Retinal pigment epithelial cell (primary cell): ENCODE results near the gene UNC5B.
"Not testable (repeated sequence)": the region's sequence is repeated elsewhere in the genome, so short reads cannot be mapped to it uniquely, and the experiment has no call there.

ENCODE experiments used
- DNase-seq: peaks from one replicate; pipeline ENCODE4 v3.0.0-alpha.2; 2010; ENCODE audit warnings: low read depth
- H3K4me3 ChIP-seq: 2 replicates; pipeline ENCODE4 v1.5.1; 2011; ENCODE audit warnings: mild to moderate bottlenecking, low read length, control low read depth, moderate library complexity
- TF ChIP-seq, protein P1 (sequence below): conservative IDR thresholded peaks from 2 replicates; pipeline ENCODE4 v1.5.1; 2011; ENCODE audit warnings: low read depth, low read length, control low read depth, inconsistent platforms

Gene UNC5B

DNA sequence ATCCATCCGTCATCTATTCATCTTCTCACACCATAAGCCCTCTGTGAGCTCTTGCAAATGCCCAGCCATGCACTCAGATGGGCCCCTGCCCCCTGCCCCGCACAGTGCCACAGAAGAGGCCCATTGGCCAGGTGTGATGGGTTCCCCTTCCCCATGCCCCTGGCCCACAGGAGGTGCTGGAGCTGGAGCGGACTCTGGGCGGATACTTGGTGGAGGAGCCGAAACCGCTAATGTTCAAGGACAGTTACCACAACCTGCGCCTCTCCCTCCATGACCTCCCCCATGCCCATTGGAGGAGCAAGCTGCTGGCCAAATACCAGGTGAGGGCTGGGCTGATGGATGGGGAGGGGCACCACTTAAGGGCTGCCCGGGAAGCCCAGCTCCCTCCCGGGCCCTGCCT, 83.3 kb downstream of the UNC5B start:
- TF ChIP-seq, protein P1, sequence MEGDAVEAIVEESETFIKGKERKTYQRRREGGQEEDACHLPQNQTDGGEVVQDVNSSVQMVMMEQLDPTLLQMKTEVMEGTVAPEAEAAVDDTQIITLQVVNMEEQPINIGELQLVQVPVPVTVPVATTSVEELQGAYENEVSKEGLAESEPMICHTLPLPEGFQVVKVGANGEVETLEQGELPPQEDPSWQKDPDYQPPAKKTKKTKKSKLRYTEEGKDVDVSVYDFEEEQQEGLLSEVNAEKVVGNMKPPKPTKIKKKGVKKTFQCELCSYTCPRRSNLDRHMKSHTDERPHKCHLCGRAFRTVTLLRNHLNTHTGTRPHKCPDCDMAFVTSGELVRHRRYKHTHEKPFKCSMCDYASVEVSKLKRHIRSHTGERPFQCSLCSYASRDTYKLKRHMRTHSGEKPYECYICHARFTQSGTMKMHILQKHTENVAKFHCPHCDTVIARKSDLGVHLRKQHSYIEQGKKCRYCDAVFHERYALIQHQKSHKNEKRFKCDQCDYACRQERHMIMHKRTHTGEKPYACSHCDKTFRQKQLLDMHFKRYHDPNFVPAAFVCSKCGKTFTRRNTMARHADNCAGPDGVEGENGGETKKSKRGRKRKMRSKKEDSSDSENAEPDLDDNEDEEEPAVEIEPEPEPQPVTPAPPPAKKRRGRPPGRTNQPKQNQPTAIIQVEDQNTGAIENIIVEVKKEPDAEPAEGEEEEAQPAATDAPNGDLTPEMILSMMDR: no peak
- no peak overlapping the region for H3K4me3 ChIP-seq
- DNase-seq: no peak

- TF ChIP-seq, protein P1: no peak
- DNase-seq: no peak
- H3K4me3 ChIP-seq: no peak overlapping the region
Measured at GRCh38 chr10:71296086-71296485, 83.7 kb downstream of the UNC5B start.

DNA sequence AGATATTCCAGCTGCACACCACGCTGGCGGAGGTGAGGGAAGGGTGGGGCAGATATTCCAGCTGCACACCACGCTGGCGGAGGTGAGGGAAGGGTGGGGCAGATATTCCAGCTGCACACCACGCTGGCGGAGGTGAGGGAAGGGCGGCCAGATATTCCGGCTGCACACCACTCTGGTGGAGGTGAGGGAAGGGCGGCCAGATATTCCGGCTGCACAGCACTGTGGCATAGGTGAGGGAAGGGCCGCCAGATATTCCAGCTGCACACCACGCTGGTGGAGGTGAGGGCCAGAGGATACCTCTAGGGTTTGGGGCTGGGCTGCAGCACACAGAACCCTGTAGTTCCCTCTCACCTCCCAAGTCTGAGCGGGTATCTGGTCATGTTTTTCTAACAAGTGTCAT, 84.4 kb downstream of the UNC5B start:
- not testable (repeated sequence) for H3K4me3 ChIP-seq, DNase-seq

- no peak for DNase-seq
Measured at GRCh38 chr10:71297343-71297742, 85.0 kb downstream of the UNC5B start.

GRCh38 chr10:71299071-71299785, 86.9 kb downstream of the UNC5B start:
- no peak for DNase-seq
- no peak overlapping the region for H3K4me3 ChIP-seq
- TF ChIP-seq, protein P1: no peak

More at GRCh38 chr10:71297343-71297742, 85.0 kb downstream of the UNC5B start:
- no peak overlapping the region for H3K4me3 ChIP-seq
- TF ChIP-seq, protein P1: no peak

DNA sequence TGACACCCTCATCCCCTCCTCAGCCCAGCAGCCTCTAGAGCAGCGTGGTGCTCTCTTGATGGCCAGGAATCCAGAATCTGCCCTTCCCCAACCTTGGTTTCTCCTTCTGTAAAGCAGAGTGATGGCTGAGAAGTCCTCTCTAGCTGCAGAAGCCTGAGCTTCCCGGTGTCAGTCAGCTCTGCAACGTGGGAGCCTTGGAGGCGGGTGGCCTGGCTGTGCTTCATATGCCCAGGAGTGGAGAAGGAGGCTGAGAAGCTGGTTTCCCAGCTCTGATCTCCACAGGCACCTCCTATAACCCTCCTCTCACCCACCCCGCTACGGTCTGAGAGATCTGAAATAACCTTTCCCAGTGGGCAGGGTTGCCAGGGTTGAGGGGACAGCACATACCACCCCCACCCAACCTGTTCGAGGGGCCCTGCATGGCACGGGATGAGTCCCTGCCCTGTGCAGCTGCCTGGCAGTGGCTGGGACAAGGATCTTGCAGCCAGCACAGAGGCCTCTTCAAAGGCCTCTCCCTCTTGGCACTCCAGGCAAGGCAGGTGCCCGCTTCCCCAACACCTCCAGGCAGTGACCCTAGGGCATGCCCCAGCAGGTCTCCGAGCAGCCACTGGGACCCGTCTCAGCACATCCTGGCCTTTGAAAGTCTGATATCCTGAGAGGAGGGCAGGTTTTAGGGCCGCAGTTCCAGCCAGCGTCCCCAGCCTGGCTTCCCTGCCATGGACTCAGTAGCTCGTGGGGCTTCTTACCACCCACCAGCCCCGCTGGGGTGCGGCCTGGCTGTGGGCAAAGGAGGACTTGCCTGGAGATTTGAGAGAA, 88.4 kb downstream of the UNC5B start:
- TF ChIP-seq, protein P1: no peak
- H3K4me3 ChIP-seq: no peak overlapping the region
- no peak for DNase-seq

DNA sequence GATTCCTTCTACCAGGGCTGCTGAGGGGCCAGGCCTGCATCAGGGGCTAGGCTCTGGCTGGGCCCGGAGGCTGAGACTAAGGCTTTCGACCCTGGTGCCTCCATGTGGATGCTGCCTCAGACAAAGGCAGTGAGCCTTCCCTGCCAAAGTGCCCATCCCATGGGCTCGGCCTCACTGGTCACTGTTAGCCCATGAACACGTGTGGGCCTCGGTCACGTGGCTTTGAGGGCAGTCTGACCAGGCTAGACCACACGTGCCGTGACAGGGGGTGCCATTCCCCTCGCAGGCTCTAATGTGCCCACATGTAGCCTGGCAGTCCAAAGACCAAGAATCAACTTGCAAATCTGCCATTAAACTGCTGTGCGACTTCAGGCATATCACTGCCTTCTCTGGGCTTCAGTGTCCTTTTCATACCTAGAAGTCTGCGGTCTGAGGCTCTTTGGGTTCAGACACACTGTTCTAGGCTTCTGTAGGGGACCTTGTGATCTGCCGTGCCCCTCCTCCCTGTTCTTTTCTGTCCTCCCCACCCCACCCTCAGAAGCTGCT, 89.1 kb downstream of the UNC5B start:
- no peak for DNase-seq
- TF ChIP-seq, protein P1: no peak
- H3K4me3 ChIP-seq: no peak overlapping the region
